HepG2 (cell line): ENCODE results near the gene SYNGR4. TPM values are rescaled to one million over a fixed set of nuclear protein-coding genes. Genes with fewer than 3 reads are reported as not detected.
A peak's percentile ranks its signal among the peaks of the same experiment; 100 is the strongest.

Source experiments
- FOXA1 ChIP-seq, 2 experiments: fragments of 450-650 bp in 1 of 2; sonication (generic) in 1 of 2; formaldehyde crosslinking in 1 of 2; IDR thresholded peaks; 2 replicates each; pipeline versions ENCODE4 v1.4.0 to v1.6.1; 2016 to 2020; ENCODE audit warnings: missing genetic modification reagents in 1 of 2
- HOXA7 ChIP-seq: sonication (generic); formaldehyde crosslinking; IDR thresholded peaks from 2 replicates; pipeline ENCODE4 v1.8.1; 2022; ENCODE audit warnings: mild to moderate bottlenecking, missing genetic modification reagents, moderate library complexity
- ISX ChIP-seq: sonication (generic); formaldehyde crosslinking; conservative IDR thresholded peaks from 2 replicates; pipeline ENCODE4 v1.5.0; 2020; ENCODE audit warnings: missing genetic modification reagents
- KDM3A ChIP-seq: IDR thresholded peaks from 2 replicates; pipeline ENCODE4 v1.6.1; 2018; ENCODE audit warnings: low read depth, missing compliant biosample characterization
- MLX ChIP-seq: IDR thresholded peaks from 2 replicates; pipeline ENCODE4 v1.6.1; 2016
- MTF2 ChIP-seq: sonication (generic); formaldehyde crosslinking; IDR thresholded peaks from 2 replicates; pipeline ENCODE4 v1.5.0; 2020; ENCODE audit warnings: missing genetic modification reagents, borderline replicate concordance
- SCMH1 ChIP-seq: sonication (generic); formaldehyde crosslinking; IDR thresholded peaks from 2 replicates; pipeline ENCODE4 v1.9.0; 2021; ENCODE audit warnings: missing genetic modification reagents, mild to moderate bottlenecking, borderline replicate concordance
- SRF ChIP-seq: IDR thresholded peaks from 2 replicates; pipeline ENCODE4 v1.6.1; 2011; ENCODE audit warnings: mild to moderate bottlenecking, low read depth, low read length, moderate library complexity
- TFAP4 ChIP-seq: sonication (generic); IDR thresholded peaks from 2 replicates; pipeline ENCODE4 v1.6.1; 2016; ENCODE audit warnings: low read depth, borderline replicate concordance
- THRA ChIP-seq: sonication (generic); formaldehyde crosslinking; IDR thresholded peaks from 2 replicates; pipeline ENCODE4 v1.4.0; 2020; ENCODE audit warnings: missing genetic modification reagents, borderline replicate concordance
- XRCC5 ChIP-seq: fragments of 200-400 bp; formaldehyde crosslinking; optimal IDR thresholded peaks from 2 replicates; pipeline ENCODE3; 2017; ENCODE audit warnings: mild to moderate bottlenecking, low read length
- ZGPAT ChIP-seq: IDR thresholded peaks from 2 replicates; pipeline ENCODE4 v1.6.1; 2016; ENCODE audit warnings: mild to moderate bottlenecking
- ZIK1 ChIP-seq: sonication (generic); formaldehyde crosslinking; IDR thresholded peaks from 2 replicates; pipeline ENCODE4 v1.5.0; 2020; ENCODE audit warnings: mild to moderate bottlenecking, low read depth, missing genetic modification reagents, borderline replicate concordance
- ZNF124 ChIP-seq: sonication (generic); formaldehyde crosslinking; IDR thresholded peaks from 2 replicates; pipeline ENCODE4 v1.4.0; 2020; ENCODE audit warnings: missing genetic modification reagents
- ZNF33A ChIP-seq: sonication (generic); formaldehyde crosslinking; IDR thresholded peaks from 2 replicates; pipeline ENCODE4 v1.5.1; 2020; ENCODE audit warnings: missing genetic modification reagents, mild to moderate bottlenecking, moderate library complexity, borderline replicate concordance
- ZNF382 ChIP-seq: sonication (generic); formaldehyde crosslinking; IDR thresholded peaks from 2 replicates; pipeline ENCODE4 v1.5.0; 2020; ENCODE audit warnings: missing genetic modification reagents, mild to moderate bottlenecking, borderline replicate concordance
- ZNF710 ChIP-seq: sonication (generic); formaldehyde crosslinking; IDR thresholded peaks from 2 replicates; pipeline ENCODE4 v1.5.0; 2020; ENCODE audit warnings: mild to moderate bottlenecking, missing genetic modification reagents, borderline replicate concordance
- ZNF766 ChIP-seq: sonication (generic); formaldehyde crosslinking; IDR thresholded peaks from 2 replicates; pipeline ENCODE4 v1.5.0; 2020; ENCODE audit warnings: missing genetic modification reagents, borderline replicate concordance
- ZNF780A ChIP-seq: sonication (generic); formaldehyde crosslinking; IDR thresholded peaks from 2 replicates; pipeline ENCODE4 v1.8.0; 2022; ENCODE audit warnings: mild to moderate bottlenecking, missing genetic modification reagents, moderate library complexity
- ZSCAN21 ChIP-seq: sonication (generic); formaldehyde crosslinking; IDR thresholded peaks from 2 replicates; pipeline ENCODE4 v1.8.0; 2022; ENCODE audit warnings: mild to moderate bottlenecking, missing genetic modification reagents, moderate library complexity, borderline replicate concordance
- polyA plus RNA-seq, 8 experiments: library from polyadenylated mRNA; depleted of rRNA in 3 of 8; stranded (reverse) in 7 of 8; unstranded in 1 of 8; fragments of >200 nt; fragmentation: Illumina TruSeq in 4 of 8; extraction: Trizol in 4 of 8; gene quantifications; 2 replicates each; pipeline versions ENCODE4 v1.2.1 to v1.2.3, GENCODE V29; 2011 to 2016; ENCODE audit warnings: low read depth in 4 of 8, missing spikeins in 1 of 8, mixed read lengths in 1 of 8; ENCODE audit not compliant: insufficient read depth in 1 of 8
- total RNA-seq, 5 experiments: library from RNA; depleted of rRNA; stranded (reverse); fragments of >200 nt; fragmentation: Illumina TruSeq; extraction: Trizol; gene quantifications; 2 replicates each; pipeline ENCODE4 v1.2.3, GENCODE V29; 2016; ENCODE audit warnings: low read depth in 1 of 5

The SYNGR4 gene
- total and polyA plus RNA-seq, 2 of the 13 experiments (the other 11 are each of a cell fraction or from before 2014, with no cell fraction given) = not detected

- TF ChIP-seq ZGPAT (CRISPR knock-in tag) (peak; percentile 95), KDM3A (CRISPR knock-in tag) (peak; percentile 88), ZNF710 (CRISPR knock-in tag) (peak; percentile 96), ZSCAN21 (CRISPR knock-in tag) (peak; percentile 20; the same call in 1 of the 2 replicates), MLX (CRISPR knock-in tag) (peak; percentile 87), SRF (no peak), ZIK1 (CRISPR knock-in tag) (no peak), THRA (peak; percentile 82; the same call in 1 of the 2 replicates), MTF2 (CRISPR knock-in tag) (no peak), XRCC5 (peak; percentile 12), SCMH1 (CRISPR knock-in tag) (no peak), ZNF33A (CRISPR knock-in tag) (no peak), FOXA1 (IDR thresholded peaks at IDR 0.05) (peak; percentile 68), FOXA1 (CRISPR knock-in tag; IDR thresholded peaks at IDR 0.05) (peak; percentile 94), ISX (CRISPR knock-in tag) (no peak), ZNF780A (CRISPR knock-in tag) (no peak), TFAP4 (peak; percentile 59; the same call in 1 of the 2 replicates), ZNF124 (CRISPR knock-in tag) (peak; percentile 29; the same call in 1 of the 2 replicates), ZNF382 (CRISPR knock-in tag) (no peak), HOXA7 (CRISPR knock-in tag) (no peak), ZNF766 (CRISPR knock-in tag) (no peak; the same call in 1 of the 2 replicates)
These were observed 9.7 kb upstream of the SYNGR4 start (continued) for GRCh38 chr19:48354332-48354992.
